A549 treated with AZD9567 at 1 μM for 4 hours (cell line): ENCODE data around the gene THUMPD2. TPM values are rescaled to one million over a fixed set of nuclear protein-coding genes. Genes with fewer than 3 reads are reported as not detected.

Experiments
- total RNA-seq: library from RNA; stranded (reverse); fragments of 200-300 nt; extraction: Qiagen RNA extraction; gene quantifications from 5 replicates; pipeline ENCODE4 v1.2.3, GENCODE V29; 2022; ENCODE audit not compliant: insufficient read depth

Gene THUMPD2, protein sequence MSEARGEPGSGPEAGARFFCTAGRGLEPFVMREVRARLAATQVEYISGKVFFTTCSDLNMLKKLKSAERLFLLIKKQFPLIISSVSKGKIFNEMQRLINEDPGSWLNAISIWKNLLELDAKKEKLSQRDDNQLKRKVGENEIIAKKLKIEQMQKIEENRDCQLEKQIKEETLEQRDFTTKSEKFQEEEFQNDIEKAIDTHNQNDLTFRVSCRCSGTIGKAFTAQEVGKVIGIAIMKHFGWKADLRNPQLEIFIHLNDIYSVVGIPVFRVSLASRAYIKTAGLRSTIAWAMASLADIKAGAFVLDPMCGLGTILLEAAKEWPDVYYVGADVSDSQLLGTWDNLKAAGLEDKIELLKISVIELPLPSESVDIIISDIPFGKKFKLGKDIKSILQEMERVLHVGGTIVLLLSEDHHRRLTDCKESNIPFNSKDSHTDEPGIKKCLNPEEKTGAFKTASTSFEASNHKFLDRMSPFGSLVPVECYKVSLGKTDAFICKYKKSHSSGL
- 12.9 to 13.8 TPM (median 13.6 TPM) in 5 replicates for total RNA-seq

DNA sequence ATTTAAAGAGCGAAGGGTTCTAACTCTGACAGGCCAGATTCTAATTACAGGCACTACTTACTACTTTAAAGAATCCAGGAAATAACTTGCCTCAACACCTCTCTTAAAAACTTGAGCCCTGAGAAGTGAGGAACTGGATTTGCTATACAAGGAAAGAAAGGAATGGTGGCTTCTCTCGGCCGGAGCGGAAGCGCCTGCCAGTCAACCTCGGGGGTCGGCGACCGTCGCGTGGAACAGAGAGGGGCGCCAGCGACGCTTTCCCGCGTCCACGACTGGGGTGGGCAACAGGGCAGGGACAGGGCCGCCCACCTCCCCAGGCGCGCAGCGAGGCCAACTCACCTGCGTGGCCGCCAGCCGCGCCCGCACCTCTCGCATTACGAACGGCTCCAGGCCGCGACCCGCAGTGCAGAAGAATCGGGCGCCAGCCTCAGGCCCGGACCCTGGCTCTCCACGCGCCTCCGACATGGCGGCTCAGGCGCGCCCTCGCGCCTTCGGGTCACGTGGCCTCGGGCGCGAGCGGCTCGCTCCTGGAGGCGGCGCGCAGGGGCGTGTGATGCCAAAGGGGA is at the start of gene THUMPD2:
Gene THUMPD2, minus strand, starts transcription at position 484 of the 566 bp plus-strand sequence. Its CDS starts 19 bp downstream, at position 465.

Other genes starting within 250 kb of the THUMPD2 start
- gene TMEM178A, start 113.3 kb downstream of the THUMPD2 start, total RNA-seq = 0.06 to 0.08 TPM in 2 of 5 replicates, not detected in the others